Transverse colon (tissue), 4 donors: ENCODE results near the gene RHBDD3. TPM values are rescaled to one million over a fixed set of nuclear protein-coding genes. Genes with fewer than 3 reads are reported as not detected.

Experiments used
- DNase-seq: peaks from one replicate; pipeline ENCODE4 v3.0.0-alpha.2; 2019
- H3K27ac ChIP-seq, 4 donors: fragments of 200-600 bp; sonication (generic); 2 replicates each; pipeline ENCODE4 v1.5.1; 2016 to 2018; ENCODE audit warnings: inconsistent platforms in 4 of 4
- H3K27me3 ChIP-seq: fragments of 200-600 bp; sonication (generic); 2 replicates; pipeline ENCODE4 v1.5.1; 2017; ENCODE audit warnings: inconsistent platforms
- H3K36me3 ChIP-seq, 4 donors: fragments of 200-600 bp; sonication (generic); 2 replicates each; pipeline ENCODE4 v1.5.1; 2017 to 2019; ENCODE audit warnings: inconsistent platforms in 4 of 4
- H3K4me1 ChIP-seq, 4 donors: fragments of 200-600 bp; sonication (generic); 2 replicates each; pipeline ENCODE4 v1.5.1; 2017 to 2020; ENCODE audit warnings: inconsistent platforms in 4 of 4
- H3K4me3 ChIP-seq, 4 donors: fragments of 200-600 bp; sonication (generic); 1 replicate in 1 of 4; 2 replicates in 3 of 4; pipeline versions ENCODE4 v1.5.1 to v1.6.1; 2017 to 2019; ENCODE audit warnings: inconsistent platforms in 4 of 4
- H3K9me3 ChIP-seq, 2 donors: fragments of 200-600 bp; sonication (generic); 2 replicates each; pipeline ENCODE4 v1.5.1; 2017 to 2019; ENCODE audit warnings: inconsistent platforms in 2 of 2
- EP300 ChIP-seq: sonication (generic); formaldehyde crosslinking; IDR thresholded peaks from one replicate; pipeline ENCODE4 v1.6.1; 2017; ENCODE audit warnings: antibody characterized with exemption, low read depth
- POLR2A ChIP-seq: fragments of 450-650 bp; IDR thresholded peaks from one replicate; pipeline ENCODE4 v1.6.1; 2016; ENCODE audit warnings: antibody characterized with exemption, mild to moderate bottlenecking, moderate library complexity
- POLR2AphosphoS5 ChIP-seq, 3 donors: sonication (generic); formaldehyde crosslinking; IDR thresholded peaks; one replicate each; pipeline ENCODE4 v1.6.1; 2016; ENCODE audit warnings: antibody characterized with exemption in 3 of 3
- WGBS, 2 donors: methylation state at CpG; one replicate each; pipeline ENCODE4 v1.1.5; 2018; ENCODE audit warnings: low coverage in 1 of 2; 5-methylcytosine and 5-hydroxymethylcytosine counted together
- in situ Hi-C, 4 donors: fragments of 200-750 bp; cut with MboI; loops; one replicate each; pipeline versions ENCODE4 v1.15.0 to v1.15.1; 2017; ENCODE audit warnings: low sequenced_read_pairs in 3 of 4, low pct_ligation_motif_present in 1 of 4, low pct_unique_long_range_greater_than_20kb in 1 of 4
- intact Hi-C: fragments of 100-400 bp; cut with DNase I; formaldehyde crosslinking; loops from one replicate; pipeline ENCODE4 v1.15.1; 2023; ENCODE audit warnings: low total_unique reads
- total RNA-seq, 4 donors: library from RNA; depleted of rRNA; stranded (reverse); fragments of >200 nt; gene quantifications; one replicate each; pipeline ENCODE4 v1.1.0, GENCODE V29; 2016
- TF ChIP-seq, protein P1 (sequence below), 5 experiments: fragments of 200-600 bp in 3 of 5; fragments of 450-650 bp in 2 of 5; sonication (generic) in 3 of 5; IDR thresholded peaks; 1 replicate in 2 of 5; 2 replicates in 3 of 5; pipeline ENCODE4 v1.5.1; 2016 to 2017; ENCODE audit warnings: antibody characterized with exemption in 5 of 5, inconsistent platforms in 3 of 5, mild to moderate bottlenecking in 2 of 5, moderate library complexity in 1 of 5

Gene RHBDD3
- total RNA-seq, 4 donors from 2014 or later = 20.9 to 131 (median 31.5) TPM

DNA sequence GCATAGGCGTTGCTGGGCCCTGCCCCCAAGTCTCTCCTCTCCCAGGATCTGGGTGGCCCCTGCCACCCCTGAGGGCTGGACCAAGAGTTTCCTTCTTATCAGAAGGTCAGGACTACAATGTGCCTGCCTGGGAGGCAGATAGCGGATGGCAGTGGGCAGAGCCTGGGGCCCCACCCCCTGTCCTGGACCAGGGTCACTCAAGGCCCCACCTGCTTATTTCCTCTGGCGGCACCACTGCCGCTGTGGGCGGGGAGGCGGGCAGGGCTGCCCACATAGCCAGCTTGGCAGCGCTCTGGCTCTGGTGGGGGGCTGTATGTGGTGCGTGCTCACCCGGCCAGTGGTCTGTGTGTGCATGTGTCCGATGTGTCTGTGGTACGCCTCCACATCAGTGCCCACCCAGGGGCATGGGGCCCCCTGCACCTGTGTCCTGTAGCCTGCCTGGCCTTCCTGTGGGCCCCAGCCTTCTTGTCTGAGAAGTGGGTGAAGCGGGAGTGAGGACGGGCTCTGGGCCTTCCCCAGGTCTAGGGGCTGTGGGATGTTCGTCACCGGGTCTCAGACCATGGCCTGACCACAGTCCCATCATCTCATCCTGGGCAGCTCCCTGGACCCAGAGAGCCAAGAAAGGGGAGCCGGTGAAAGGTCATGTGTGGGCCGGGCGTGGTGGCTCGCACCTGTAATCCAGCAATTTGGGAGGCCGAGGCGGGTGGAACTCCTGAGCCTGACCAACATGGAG lies 41.7 kb upstream of the RHBDD3 start:
- H3K4me1 ChIP-seq = peaks cover 54 to 80% (median 66%) of the 10 kb centered on the region in 4 donors
- intact Hi-C loops = no loop called here
- peak; percentile 50 for DNase-seq

DNA sequence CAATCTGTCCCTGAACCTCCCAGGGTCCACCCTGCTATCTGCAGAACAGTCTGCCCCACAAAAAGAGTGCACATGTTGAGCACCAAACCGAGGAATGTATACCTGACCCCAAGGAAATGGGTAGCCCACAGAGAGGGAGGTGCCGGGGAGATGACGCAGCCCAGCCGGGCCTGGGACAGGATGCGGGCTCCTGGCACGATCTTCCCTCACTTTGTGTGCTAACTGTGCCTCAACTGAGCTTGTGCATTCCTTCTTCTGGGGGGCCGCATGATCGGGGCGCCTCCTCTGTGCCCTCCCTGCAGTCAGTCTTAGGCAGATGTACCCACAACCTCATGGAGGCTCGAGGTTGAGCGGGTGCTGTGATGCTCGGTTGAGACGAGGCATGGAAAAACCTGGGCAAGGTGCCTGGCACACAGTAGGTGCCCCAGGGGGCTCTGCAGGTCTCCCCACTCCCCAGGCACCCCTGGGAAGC lies 41.0 kb upstream of the RHBDD3 start:
- 61% methylated on average over 10 of the region's 13 CpGs; no CpG with 5 or more reads in 1 of the 2 donors for WGBS, 2 donors
- Histone ChIP-seq H3K36me3 (no peaks in the 10 kb centered on the region), H3K4me3 (no peak overlapping the region), H3K9me3 (no peaks in the 10 kb centered on the region), H3K27me3 (peaks cover 7% of the 10 kb centered on the region), H3K4me1 (peaks cover 47 to 74% (median 59%) of the 10 kb centered on the region in 4 donors), H3K27ac (peak overlapping the region; percentile 84 to 96 (median 90))
- no peak for TF ChIP-seq POLR2A
- TF ChIP-seq POLR2AphosphoS5 (IDR thresholded peaks at IDR 0.05) = no peak
- TF ChIP-seq, protein P1, sequence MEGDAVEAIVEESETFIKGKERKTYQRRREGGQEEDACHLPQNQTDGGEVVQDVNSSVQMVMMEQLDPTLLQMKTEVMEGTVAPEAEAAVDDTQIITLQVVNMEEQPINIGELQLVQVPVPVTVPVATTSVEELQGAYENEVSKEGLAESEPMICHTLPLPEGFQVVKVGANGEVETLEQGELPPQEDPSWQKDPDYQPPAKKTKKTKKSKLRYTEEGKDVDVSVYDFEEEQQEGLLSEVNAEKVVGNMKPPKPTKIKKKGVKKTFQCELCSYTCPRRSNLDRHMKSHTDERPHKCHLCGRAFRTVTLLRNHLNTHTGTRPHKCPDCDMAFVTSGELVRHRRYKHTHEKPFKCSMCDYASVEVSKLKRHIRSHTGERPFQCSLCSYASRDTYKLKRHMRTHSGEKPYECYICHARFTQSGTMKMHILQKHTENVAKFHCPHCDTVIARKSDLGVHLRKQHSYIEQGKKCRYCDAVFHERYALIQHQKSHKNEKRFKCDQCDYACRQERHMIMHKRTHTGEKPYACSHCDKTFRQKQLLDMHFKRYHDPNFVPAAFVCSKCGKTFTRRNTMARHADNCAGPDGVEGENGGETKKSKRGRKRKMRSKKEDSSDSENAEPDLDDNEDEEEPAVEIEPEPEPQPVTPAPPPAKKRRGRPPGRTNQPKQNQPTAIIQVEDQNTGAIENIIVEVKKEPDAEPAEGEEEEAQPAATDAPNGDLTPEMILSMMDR (IDR thresholded peaks at IDR 0.05) = no peak
- TF ChIP-seq EP300 = no peak
- intact Hi-C loops (no loop called here), in situ Hi-C loops (no loop called here)
- peak; percentile 50 for DNase-seq

More for the DNA sequence above, 41.7 kb upstream of the RHBDD3 start:
- no peak for TF ChIP-seq POLR2A
- H3K27ac ChIP-seq = peak overlapping the region; percentile 84 to 96 (median 90)
- H3K4me3 ChIP-seq = no peak overlapping the region
- H3K36me3 ChIP-seq = no peaks in the 10 kb centered on the region
- 70% methylated on average over 20 of the region's 21 CpGs; no CpG with 5 or more reads in 1 of the 2 donors for WGBS, 2 donors
- peaks cover 13% of the 10 kb centered on the region for H3K27me3 ChIP-seq
- H3K9me3 ChIP-seq = no peaks in the 10 kb centered on the region
- in situ Hi-C loops = no loop called here

DNA sequence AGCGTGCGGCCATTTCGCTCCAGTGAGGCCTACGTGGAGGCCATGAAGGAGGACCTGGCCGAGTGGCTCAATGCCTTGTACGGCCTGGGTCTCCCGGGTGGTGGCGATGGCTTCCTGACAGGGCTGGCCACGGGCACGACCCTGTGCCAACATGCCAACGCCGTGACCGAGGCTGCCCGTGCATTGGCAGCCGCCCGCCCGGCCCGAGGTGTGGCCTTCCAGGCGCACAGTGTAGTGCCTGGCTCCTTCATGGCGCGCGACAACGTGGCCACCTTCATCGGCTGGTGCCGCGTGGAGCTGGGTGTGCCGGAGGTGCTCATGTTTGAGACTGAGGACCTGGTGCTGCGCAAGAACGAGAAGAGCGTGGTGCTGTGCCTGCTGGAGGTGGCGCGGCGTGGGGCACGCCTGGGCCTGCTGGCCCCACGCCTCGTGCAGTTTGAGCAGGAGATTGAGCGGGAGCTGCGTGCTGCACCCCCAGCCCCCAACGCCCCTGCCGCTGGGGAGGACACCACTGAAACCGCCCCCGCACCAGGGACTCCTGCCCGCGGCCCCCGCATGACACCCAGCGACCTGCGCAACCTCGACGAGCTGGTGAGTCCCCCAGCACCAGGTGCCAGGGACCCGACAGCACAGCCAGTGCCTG lies 40.5 kb upstream of the RHBDD3 start:
- Histone ChIP-seq H3K36me3 (no peaks in the 10 kb centered on the region), H3K27me3 (peaks cover 1% of the 10 kb centered on the region), H3K4me3 (peak overlapping the region in 2 of 4 donors; percentile 63 to 91), H3K27ac (peak overlapping the region; percentile 84 to 96 (median 90)), H3K4me1 (peaks cover 42 to 70% (median 54%) of the 10 kb centered on the region in 4 donors), H3K9me3 (no peaks in the 10 kb centered on the region)
- in situ Hi-C loops = no loop called here
- TF ChIP-seq, protein P1 (IDR thresholded peaks at IDR 0.05) = no peak
- TF ChIP-seq POLR2AphosphoS5 (IDR thresholded peaks at IDR 0.05) (no peak), EP300 (no peak), POLR2A (no peak)
- intact Hi-C loops = no loop called here
- 79% methylated on average over 43 of the region's 50 CpGs; no CpG with 5 or more reads in 1 of the 2 donors for WGBS, 2 donors
- no peak for DNase-seq

DNA sequence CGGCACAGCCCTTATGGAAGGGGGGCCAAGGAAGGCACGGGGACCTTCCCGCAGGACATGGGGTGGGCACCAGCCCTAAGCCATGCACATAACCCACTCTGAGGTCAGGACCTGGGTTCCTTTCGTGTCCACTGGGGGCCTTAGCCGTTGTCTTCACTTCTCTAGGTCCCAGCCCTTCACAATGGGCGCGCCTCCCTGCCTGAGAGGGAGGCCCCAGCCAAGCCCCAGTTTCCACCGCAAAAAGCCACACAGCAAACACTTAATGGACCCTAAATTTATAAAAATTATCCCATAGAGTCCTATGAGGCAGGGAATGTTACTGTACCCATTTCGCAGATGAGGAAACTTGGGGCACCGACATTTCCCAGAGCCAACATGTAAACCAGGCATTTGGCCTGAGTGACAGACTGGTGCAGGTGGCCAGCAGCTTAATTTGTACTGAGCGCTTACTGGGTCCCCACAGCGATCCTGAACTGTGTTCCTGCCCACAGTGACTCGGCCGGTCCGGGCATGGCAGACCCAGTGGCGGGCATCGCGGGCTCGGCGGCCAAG lies 39.9 kb upstream of the RHBDD3 start:
- TF ChIP-seq POLR2A = no peak
- TF ChIP-seq POLR2AphosphoS5 (IDR thresholded peaks at IDR 0.05) = no peak
- TF ChIP-seq EP300 = no peak
- TF ChIP-seq, protein P1 (IDR thresholded peaks at IDR 0.05) = no peak
- Histone ChIP-seq H3K4me1 (peaks cover 38 to 70% (median 55%) of the 10 kb centered on the region in 4 donors), H3K27me3 (no peaks in the 10 kb centered on the region), H3K4me3 (peak overlapping the region; percentile 63 to 91 (median 78)), H3K36me3 (no peaks in the 10 kb centered on the region), H3K9me3 (no peaks in the 10 kb centered on the region), H3K27ac (peak overlapping the region; percentile 84 to 96 (median 90))
- in situ Hi-C loops = no loop called here
- no peak for DNase-seq
- WGBS, 2 donors = 74% methylated on average over 20 of the region's 20 CpGs; no CpG with 5 or more reads in 1 of the 2 donors
- intact Hi-C loops = no loop called here
